ENCODE results near the gene DNAAF1.
"Not testable (repeated sequence)": the region's sequence is repeated elsewhere in the genome, so short reads cannot be mapped to it uniquely, and the experiment has no call there.

DNAAF1 gene

GRCh38 chr16:84144859-84145639, at the start of gene DNAAF1, which contains the start of gene HSDL1:
Gene DNAAF1 (plus strand): TSS chr16:84145308. CDS start chr16:84145441, 133 bp downstream.
Gene HSDL1 (minus strand): TSS chr16:84145177. CDS start chr16:84131321, 13,856 bp downstream.
- peak; percentile 93 for DNase-seq (ENCODE audit: low read depth in 2 of 2)

- no peak for DNase-seq (ENCODE audit: low read depth in 2 of 2)
Observed at GRCh38 chr16:84095466-84095865, 49.6 kb upstream of the DNAAF1 start.

- no peak for DNase-seq (ENCODE audit: low read depth in 2 of 2)
Observed at GRCh38 chr16:84096447-84097005, 48.6 kb upstream of the DNAAF1 start.

GRCh38 chr16:84098939-84099338, 46.2 kb upstream of the DNAAF1 start:
- no peak for DNase-seq (ENCODE audit: low read depth in 2 of 2)

GRCh38 chr16:84103678-84104077, 41.4 kb upstream of the DNAAF1 start:
- DNase-seq (ENCODE audit: low read depth in 2 of 2): no peak

GRCh38 chr16:84104231-84104630, 40.9 kb upstream of the DNAAF1 start:
- DNase-seq (ENCODE audit: low read depth in 2 of 2): no peak

GRCh38 chr16:84105301-84105815, 39.8 kb upstream of the DNAAF1 start:
- no peak for DNase-seq (ENCODE audit: low read depth in 2 of 2)

GRCh38 chr16:84105948-84106740, 39.0 kb upstream of the DNAAF1 start:
- no peak for DNase-seq (ENCODE audit: low read depth in 2 of 2)

- no peak for DNase-seq (ENCODE audit: low read depth in 2 of 2)
Observed at GRCh38 chr16:84107921-84108320, 37.2 kb upstream of the DNAAF1 start.

GRCh38 chr16:84109598-84110335, 35.3 kb upstream of the DNAAF1 start:
- DNase-seq (ENCODE audit: low read depth in 2 of 2): no peak

GRCh38 chr16:84110527-84110926, 34.6 kb upstream of the DNAAF1 start:
- DNase-seq (ENCODE audit: low read depth in 2 of 2): no peak

GRCh38 chr16:84111525-84111924, 33.6 kb upstream of the DNAAF1 start:
- DNase-seq (ENCODE audit: low read depth in 2 of 2): no peak

- not testable (repeated sequence) for DNase-seq (ENCODE audit: low read depth in 2 of 2)
Observed at GRCh38 chr16:84111949-84112348, 33.2 kb upstream of the DNAAF1 start.

- peak in 1 of 2 donors; percentile 20 for DNase-seq (ENCODE audit: low read depth in 2 of 2)
Observed at GRCh38 chr16:84115919-84116719, 29.0 kb upstream of the DNAAF1 start.

- peak; percentile 96 for DNase-seq (ENCODE audit: low read depth in 2 of 2)
Observed at GRCh38 chr16:84116720-84117493, 28.2 kb upstream of the DNAAF1 start, which contains the start of gene MBTPS1. Gene MBTPS1 (minus strand): TSS chr16:84116942. CDS start chr16:84101783, 15,159 bp downstream.

- no peak for DNase-seq (ENCODE audit: low read depth in 2 of 2)
Observed at GRCh38 chr16:84117494-84117843, 27.6 kb upstream of the DNAAF1 start.

- DNase-seq (ENCODE audit: low read depth in 2 of 2): not testable (repeated sequence)
Observed at GRCh38 chr16:84118315-84118714, 26.8 kb upstream of the DNAAF1 start.

- no peak for DNase-seq (ENCODE audit: low read depth in 2 of 2)
Observed at GRCh38 chr16:84119368-84119767, 25.7 kb upstream of the DNAAF1 start.

GRCh38 chr16:84120023-84120422, 25.1 kb upstream of the DNAAF1 start:
- no peak for DNase-seq (ENCODE audit: low read depth in 2 of 2)

GRCh38 chr16:84121007-84121406, 24.1 kb upstream of the DNAAF1 start:
- no peak for DNase-seq (ENCODE audit: low read depth in 2 of 2)

Data from stimulated activated CD4-positive, alpha-beta T cell treated with anti-CD3 and anti-CD28 coated beads, Interleukin-1b, Interleukin-23, amount 100 ng/mL, for 1 hour (primary cell).